Peyer's patch (tissue), 4 donors: Measurements from ENCODE around the gene OSBPL10. TPM values are rescaled to one million over a fixed set of nuclear protein-coding genes. Genes with fewer than 3 reads are reported as not detected.

Source experiments
- DNase-seq, 3 donors: peaks; one replicate each; pipeline ENCODE4 v3.0.0-alpha.2; 2017 to 2019
- H3K27ac ChIP-seq, 4 donors: fragments of 200-600 bp; sonication (generic); one replicate each; pipeline ENCODE4 v1.5.1; 2016 to 2019
- H3K27me3 ChIP-seq, 2 donors: fragments of 200-600 bp; sonication (generic); one replicate each; pipeline ENCODE4 v1.5.1; 2019
- H3K36me3 ChIP-seq, 3 donors: fragments of 200-600 bp; sonication (generic); one replicate each; pipeline ENCODE4 v1.5.1; 2016 to 2019
- H3K4me1 ChIP-seq, 4 donors: fragments of 200-600 bp; sonication (generic); one replicate each; pipeline ENCODE4 v1.5.1; 2016 to 2019
- H3K4me3 ChIP-seq, 4 donors: fragments of 200-600 bp; sonication (generic); 1 replicate in 3 of 4; 2 replicates in 1 of 4; pipeline ENCODE4 v1.5.1; 2016 to 2019; ENCODE audit warnings: mild to moderate bottlenecking in 1 of 4
- H3K9me3 ChIP-seq, 4 donors: fragments of 200-600 bp; sonication (generic); one replicate each; pipeline ENCODE4 v1.5.1; 2016 to 2019; ENCODE audit warnings: mild to moderate bottlenecking in 1 of 4
- CTCF ChIP-seq, 6 experiments: fragments of 450-650 bp in 4 of 6; fragments of 200-600 bp in 2 of 6; sonication (generic) in 1 of 6; IDR thresholded peaks; one replicate each; pipeline ENCODE4 v1.5.1; 2017 to 2019; ENCODE audit warnings: antibody characterized with exemption in 6 of 6, mild to moderate bottlenecking in 3 of 6, moderate library complexity in 1 of 6
- POLR2A ChIP-seq, 2 donors: fragments of 450-650 bp; IDR thresholded peaks; one replicate each; pipeline ENCODE4 v1.5.1; 2017; ENCODE audit warnings: antibody characterized with exemption in 2 of 2, mild to moderate bottlenecking in 2 of 2, moderate library complexity in 2 of 2
- total RNA-seq, 4 donors: library from RNA; depleted of rRNA; stranded (reverse); fragments of >200 nt; gene quantifications; one replicate each; pipeline ENCODE4 v1.1.0, GENCODE V29; 2016

Gene OSBPL10
- total RNA-seq, 4 donors from 2014 or later: 18.5 to 128 (median 60.5) TPM

DNA sequence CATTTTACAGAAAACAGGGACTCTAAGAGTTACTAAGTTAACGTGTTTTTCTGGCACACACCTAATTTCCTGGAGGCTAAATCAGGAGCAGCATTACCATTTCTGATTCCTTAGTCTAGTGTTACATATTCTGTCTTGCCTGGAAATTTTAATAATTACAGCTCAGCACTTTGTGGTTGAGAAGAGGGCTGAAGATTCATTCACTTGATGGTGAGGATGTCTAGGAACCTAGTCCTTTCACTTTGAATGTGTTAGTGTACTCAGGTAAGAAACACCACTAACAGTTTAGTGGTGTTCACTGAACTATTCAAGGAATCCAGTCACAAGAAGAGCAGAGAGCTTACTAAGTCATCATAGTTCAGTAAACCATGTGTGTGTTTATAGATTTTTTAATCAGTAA is 345.5 kb downstream of the OSBPL10 start:
- H3K9me3 ChIP-seq: no peaks in the 10 kb centered on the region
- H3K36me3 ChIP-seq: peaks cover 0 to 25% (median 0%) of the 10 kb centered on the region in 3 donors
- no peaks in the 10 kb centered on the region for H3K4me1 ChIP-seq
- H3K4me3 ChIP-seq: no peak overlapping the region
- no peaks in the 10 kb centered on the region for H3K27me3 ChIP-seq
- DNase-seq: no peak
- H3K27ac ChIP-seq: no peak overlapping the region
- no peak for TF ChIP-seq POLR2A (IDR thresholded peaks at IDR 0.05)
- TF ChIP-seq CTCF (IDR thresholded peaks at IDR 0.05): no peak

- peaks cover 0 to 35% (median 0%) of the 10 kb centered on the region in 3 donors for H3K36me3 ChIP-seq
- no peak overlapping the region for H3K4me3 ChIP-seq
- H3K4me1 ChIP-seq: no peaks in the 10 kb centered on the region
- no peak for TF ChIP-seq CTCF (IDR thresholded peaks at IDR 0.05)
- TF ChIP-seq POLR2A (IDR thresholded peaks at IDR 0.05): no peak
- no peak overlapping the region for H3K27ac ChIP-seq
- H3K27me3 ChIP-seq: no peaks in the 10 kb centered on the region
- no peak for DNase-seq
- no peaks in the 10 kb centered on the region for H3K9me3 ChIP-seq
These were observed 346.6 kb downstream of the OSBPL10 start for GRCh38 chr3:31634476-31634875.

- H3K4me3 ChIP-seq: no peak overlapping the region
- peaks cover 0 to 62% (median 4%) of the 10 kb centered on the region in 3 donors for H3K36me3 ChIP-seq
- H3K4me1 ChIP-seq: no peaks in the 10 kb centered on the region
- TF ChIP-seq POLR2A (IDR thresholded peaks at IDR 0.05) (no peak), CTCF (IDR thresholded peaks at IDR 0.05) (no peak)
- no peaks in the 10 kb centered on the region for H3K27me3 ChIP-seq
- H3K27ac ChIP-seq: no peak overlapping the region
- DNase-seq: no peak
- no peaks in the 10 kb centered on the region for H3K9me3 ChIP-seq
These were observed 352.0 kb downstream of the OSBPL10 start for GRCh38 chr3:31629054-31629453.

DNA sequence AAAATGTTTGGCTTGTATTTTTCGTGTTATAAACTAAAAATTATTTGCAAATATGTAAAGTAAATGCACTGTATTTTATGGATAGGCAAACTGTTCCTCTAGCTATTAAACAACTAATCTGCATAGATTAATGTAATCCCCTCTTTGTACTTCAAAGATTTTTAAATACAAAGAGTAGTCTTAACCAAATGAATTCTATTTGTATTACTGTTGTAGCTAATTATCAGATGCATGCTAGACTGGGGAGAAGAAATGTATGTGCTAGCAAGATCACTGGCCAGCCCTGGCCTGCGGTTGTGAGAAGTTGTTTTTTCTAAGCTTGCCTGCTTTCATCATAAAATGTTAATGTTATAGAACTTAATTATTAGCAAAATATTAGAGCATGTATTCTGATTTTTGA is 355.7 kb downstream of the OSBPL10 start:
- H3K4me3 ChIP-seq: no peak overlapping the region
- no peaks in the 10 kb centered on the region for H3K27me3 ChIP-seq
- no peak overlapping the region for H3K27ac ChIP-seq
- peaks cover 0 to 60% (median 4%) of the 10 kb centered on the region in 3 donors for H3K36me3 ChIP-seq
- no peaks in the 10 kb centered on the region for H3K4me1 ChIP-seq
- DNase-seq: no peak
- TF ChIP-seq CTCF (IDR thresholded peaks at IDR 0.05) (no peak), POLR2A (IDR thresholded peaks at IDR 0.05) (no peak)
- no peaks in the 10 kb centered on the region for H3K9me3 ChIP-seq

- no peak for DNase-seq
- H3K27ac ChIP-seq: no peak overlapping the region
- H3K4me1 ChIP-seq: no peaks in the 10 kb centered on the region
- no peak for TF ChIP-seq POLR2A (IDR thresholded peaks at IDR 0.05)
- no peak for TF ChIP-seq CTCF (IDR thresholded peaks at IDR 0.05)
- H3K27me3 ChIP-seq: no peaks in the 10 kb centered on the region
- H3K9me3 ChIP-seq: no peaks in the 10 kb centered on the region
- H3K36me3 ChIP-seq: peaks cover 0 to 62% (median 4%) of the 10 kb centered on the region in 3 donors
- H3K4me3 ChIP-seq: no peak overlapping the region
These were observed 356.9 kb downstream of the OSBPL10 start for GRCh38 chr3:31624083-31624709.
